GM12891 (cell line): ENCODE results near the gene RSPH10B2.
A peak's percentile ranks its signal among the peaks of the same experiment; 100 is the strongest.
"Not testable (repeated sequence)": the region's sequence is repeated elsewhere in the genome, so short reads cannot be mapped to it uniquely, and the experiment has no call there.

Experiments
- DNase-seq: peaks from one replicate; pipeline ENCODE4 v3.0.0; 2011; ENCODE audit warnings: low spot score; ENCODE audit not compliant: insufficient read length
- FAIRE-seq: peaks from 2 replicates; lab custom pipeline; 2011; peaks lifted over from hg19 to GRCh38; lab: Jason Lieb, UNC
- PAX5 ChIP-seq: IDR thresholded peaks from 2 replicates; pipeline ENCODE4 v1.6.1; 2011; ENCODE audit warnings: low read length, moderate library complexity, mild to moderate bottlenecking; ENCODE audit not compliant: insufficient read depth, severe bottlenecking
- POLR2A ChIP-seq: IDR thresholded peaks from 2 replicates; pipeline ENCODE4 v1.6.1; 2011; ENCODE audit warnings: low read depth, low read length, control low read depth
- POLR2AphosphoS5 ChIP-seq: IDR thresholded peaks from 2 replicates; pipeline ENCODE4 v1.6.1; 2011; ENCODE audit warnings: low read depth, low read length, control low read depth
- POU2F2 ChIP-seq: IDR thresholded peaks from 2 replicates; pipeline ENCODE4 v1.6.1; 2011; ENCODE audit warnings: low read depth, mild to moderate bottlenecking, control low read depth, low read length, moderate library complexity
- SPI1 ChIP-seq: IDR thresholded peaks from 2 replicates; pipeline ENCODE4 v1.6.1; 2011; ENCODE audit warnings: low read depth, low read length, control low read depth
- TAF1 ChIP-seq: IDR thresholded peaks from 2 replicates; pipeline ENCODE4 v1.6.1; 2011; ENCODE audit warnings: low read depth, low read length, control low read depth

The RSPH10B2 gene

DNA sequence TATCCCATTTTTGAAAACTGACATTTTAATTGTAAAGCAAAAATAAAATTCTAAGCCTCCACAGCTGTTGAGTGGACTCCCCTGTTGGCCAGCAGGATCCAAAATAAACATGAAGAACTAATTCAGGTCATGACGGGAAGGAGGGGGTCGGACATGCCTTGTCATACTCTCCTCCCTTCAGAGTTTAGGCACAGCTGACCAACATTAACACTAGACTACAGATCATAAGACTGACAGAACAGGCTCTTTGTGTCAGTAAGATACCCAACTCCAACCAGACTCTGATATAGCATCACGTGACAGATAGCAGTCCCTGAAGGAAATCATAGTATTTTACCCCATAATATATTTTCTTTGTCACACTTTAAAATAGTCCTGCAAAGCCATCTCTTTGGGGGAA, 26.2 kb upstream of the RSPH10B2 start:
- FAIRE-seq (no peak), DNase-seq (no peak)
- TF ChIP-seq POU2F2 (no peak), PAX5 (no peak), POLR2A (no peak), SPI1 (no peak), POLR2AphosphoS5 (no peak), TAF1 (no peak)

DNA sequence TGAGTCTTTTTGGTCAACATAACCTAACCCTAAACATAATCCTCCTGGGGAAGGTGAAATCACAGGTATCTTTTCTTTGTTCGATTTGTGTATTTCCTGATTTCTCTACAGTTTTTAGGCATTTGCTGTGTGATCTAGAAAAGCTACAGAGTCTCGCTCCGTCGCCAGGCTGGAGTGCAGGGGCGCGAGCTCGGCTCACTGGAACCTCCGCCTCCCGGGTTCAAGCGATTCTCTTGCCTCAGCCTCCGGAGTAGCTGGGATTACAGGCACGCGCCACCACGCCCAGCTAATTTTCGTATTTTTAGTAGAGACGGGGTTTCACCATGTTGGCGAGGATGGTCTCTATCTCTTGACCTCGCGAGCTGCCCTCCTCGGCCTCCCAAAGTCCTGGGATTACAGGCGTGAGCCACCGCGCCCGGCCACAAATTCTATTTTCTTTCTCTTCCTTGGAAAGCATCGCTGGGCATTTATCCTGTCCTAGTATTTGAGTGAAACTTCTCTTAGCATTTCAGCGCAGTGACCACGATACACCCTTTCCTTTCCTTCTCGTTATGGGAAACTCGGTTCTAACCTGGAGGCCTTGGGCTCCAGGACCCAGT, 24.9 kb upstream of the RSPH10B2 start:
- FAIRE-seq, DNase-seq: not testable (repeated sequence)

DNA sequence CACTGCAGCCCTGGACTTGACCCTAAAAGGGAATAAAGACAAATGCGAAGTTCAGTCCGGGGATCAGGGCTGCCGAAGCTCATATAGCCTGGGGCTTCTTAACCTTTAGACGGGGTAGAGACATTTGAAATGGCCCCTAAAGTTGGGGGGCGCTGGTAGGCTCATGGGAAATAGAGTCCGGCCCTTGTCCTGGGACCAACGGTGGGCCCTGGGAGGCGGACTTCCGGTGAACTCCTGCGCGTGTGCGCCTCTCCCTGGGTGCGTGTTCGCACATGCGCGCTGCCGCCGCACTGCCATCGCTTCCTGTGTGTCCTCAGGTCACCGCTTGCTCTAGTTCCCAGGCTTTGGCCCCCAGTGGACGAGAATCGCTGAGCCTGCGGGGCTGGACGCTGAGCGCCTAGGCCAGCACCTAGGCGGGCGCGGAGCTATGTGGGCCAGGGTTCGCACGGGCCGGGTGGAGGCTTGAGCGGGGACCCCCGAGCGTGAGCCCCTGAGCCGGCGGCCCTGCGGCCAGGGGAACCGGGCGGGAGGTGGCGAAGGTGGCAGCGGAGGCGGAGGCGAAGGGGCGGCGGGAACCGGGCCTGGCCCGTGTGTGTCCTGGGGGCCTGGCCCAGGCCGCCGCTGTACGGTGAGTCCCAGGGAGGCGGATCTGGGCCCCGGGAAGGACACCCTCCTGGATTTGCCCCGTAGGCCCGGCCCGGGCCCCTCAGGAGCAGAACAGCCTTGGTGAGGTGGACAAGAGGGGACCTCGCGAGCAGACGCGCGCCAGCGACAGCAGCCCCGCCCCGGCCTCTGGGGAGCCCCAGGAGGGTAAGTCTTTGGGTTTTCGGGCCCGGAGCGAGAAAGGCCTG, 24.2 kb upstream of the RSPH10B2 start:
- peak; percentile 83 for DNase-seq
- peak; percentile 59; the same call in 1 of the 2 replicates for TF ChIP-seq TAF1
- no peak for TF ChIP-seq PAX5
- peak; percentile 82 for TF ChIP-seq POLR2AphosphoS5
- peak; percentile 70 for TF ChIP-seq POLR2A
- peak; percentile 96 for FAIRE-seq

DNA sequence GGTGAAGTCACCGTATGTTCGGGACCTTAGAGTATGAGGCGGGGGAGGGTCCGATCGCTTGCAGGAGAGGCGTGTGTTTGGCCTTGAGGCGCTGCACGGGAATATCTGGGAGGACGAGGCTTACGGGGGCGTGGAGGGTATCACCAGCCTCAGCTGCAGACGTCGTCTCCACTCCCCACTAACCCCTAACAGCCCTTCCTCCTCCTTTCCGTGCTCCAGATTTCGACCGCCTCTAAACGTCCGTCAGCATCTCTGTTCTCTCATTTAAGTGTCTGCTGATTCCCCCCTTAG, 23.6 kb upstream of the RSPH10B2 start:
- DNase-seq (no peak), FAIRE-seq (no peak)
- no peak for TF ChIP-seq SPI1
- no peak for TF ChIP-seq POLR2A
- no peak for TF ChIP-seq PAX5
- TF ChIP-seq TAF1: no peak
- no peak for TF ChIP-seq POLR2AphosphoS5
- no peak for TF ChIP-seq POU2F2

DNA sequence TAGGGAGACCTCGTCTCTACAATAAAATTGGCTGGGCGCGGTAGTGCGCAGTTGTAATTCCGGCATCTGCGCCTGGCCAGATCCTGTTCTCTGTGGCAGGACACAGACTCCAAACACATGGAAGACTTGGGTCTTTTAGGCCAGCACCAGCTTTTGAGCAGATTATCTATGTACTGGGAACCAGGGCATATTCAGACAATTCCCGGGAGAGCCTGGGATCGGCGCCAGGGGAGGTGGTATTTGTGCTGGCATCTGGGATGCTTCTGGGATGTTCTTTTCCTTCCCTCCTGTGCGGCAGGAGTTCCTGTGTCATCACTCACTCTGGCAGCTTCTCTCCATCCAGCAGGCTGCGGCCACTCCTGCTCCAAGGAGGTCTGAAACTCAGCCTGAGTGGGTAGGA, 15.5 kb upstream of the RSPH10B2 start:
- DNase-seq, FAIRE-seq: not testable (repeated sequence)

GRCh38 chr7:6744410-6745100, 9.3 kb upstream of the RSPH10B2 start:
- not testable (repeated sequence) for DNase-seq, FAIRE-seq

GRCh38 chr7:6749335-6749734, 4.6 kb upstream of the RSPH10B2 start:
- not testable (repeated sequence) for FAIRE-seq, DNase-seq

DNA sequence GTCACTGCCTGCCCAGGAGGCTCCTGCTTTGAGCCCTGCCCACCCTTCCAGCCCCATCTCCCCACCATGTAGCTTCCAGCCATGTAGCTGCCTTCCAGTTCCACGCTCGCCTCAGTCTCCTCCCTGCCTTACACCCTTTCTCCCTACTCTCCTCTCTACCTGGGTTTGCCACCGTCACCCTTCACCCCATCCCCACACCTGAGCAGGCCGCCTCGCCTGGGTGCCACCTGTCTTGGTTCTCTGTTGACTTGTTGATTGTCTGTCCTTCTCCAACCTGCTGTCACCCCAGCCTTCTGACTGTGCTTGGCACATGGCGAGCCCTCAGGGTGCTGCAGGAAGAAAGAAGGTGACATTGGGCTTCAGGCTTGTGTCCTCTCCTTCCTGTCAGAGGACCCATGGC, 3.7 kb upstream of the RSPH10B2 start:
- DNase-seq, FAIRE-seq: not testable (repeated sequence)

- DNase-seq, FAIRE-seq: not testable (repeated sequence)
These were observed 7.3 kb downstream of the RSPH10B2 start for GRCh38 chr7:6761186-6761585.

DNA sequence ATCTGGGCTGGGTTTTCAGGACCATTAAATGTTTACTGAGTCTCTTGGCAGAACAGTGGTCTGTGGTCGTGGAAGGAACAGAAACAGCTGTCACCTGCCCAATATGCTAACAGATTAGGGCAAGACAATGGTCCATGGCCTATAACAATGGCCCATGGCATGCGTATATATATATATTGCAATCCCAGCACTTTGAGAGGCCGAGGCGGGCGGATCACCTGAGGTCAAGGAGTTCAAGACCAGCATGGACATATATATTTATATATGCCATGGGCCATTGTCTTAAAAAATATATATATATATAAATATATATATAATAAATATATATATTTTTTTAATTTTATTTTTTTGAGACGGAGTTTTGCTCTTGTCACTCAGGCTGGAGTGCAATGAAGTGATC, 27.7 kb downstream of the RSPH10B2 start:
- DNase-seq, FAIRE-seq: not testable (repeated sequence)

GRCh38 chr7:6789353-6789752, 35.5 kb downstream of the RSPH10B2 start:
- DNase-seq, FAIRE-seq: not testable (repeated sequence)

GRCh38 chr7:6792113-6792872, 38.4 kb downstream of the RSPH10B2 start:
- DNase-seq, FAIRE-seq: not testable (repeated sequence)

DNA sequence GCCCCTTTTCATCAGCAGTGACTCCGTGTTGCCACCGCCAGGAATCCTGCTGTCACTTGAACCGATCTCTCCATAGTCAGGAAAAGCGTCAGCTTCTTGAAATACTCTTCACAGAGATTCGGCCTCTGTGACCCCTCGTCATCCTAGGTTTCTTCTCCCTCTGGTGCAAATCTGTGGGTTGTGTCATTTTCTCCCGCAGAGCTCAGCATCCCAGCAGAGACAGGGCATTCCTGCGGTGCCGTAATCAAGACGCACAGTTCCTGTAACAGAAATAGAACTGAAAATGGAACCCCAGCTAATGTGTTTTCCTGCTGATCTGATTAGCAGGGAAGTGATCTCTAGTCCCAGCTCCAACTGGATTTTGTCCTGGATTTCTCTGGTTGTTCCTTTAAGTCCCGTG, 40.4 kb downstream of the RSPH10B2 start:
- not testable (repeated sequence) for DNase-seq, FAIRE-seq

GRCh38 chr7:6797218-6797617, 43.3 kb downstream of the RSPH10B2 start:
- not testable (repeated sequence) for FAIRE-seq, DNase-seq

DNA sequence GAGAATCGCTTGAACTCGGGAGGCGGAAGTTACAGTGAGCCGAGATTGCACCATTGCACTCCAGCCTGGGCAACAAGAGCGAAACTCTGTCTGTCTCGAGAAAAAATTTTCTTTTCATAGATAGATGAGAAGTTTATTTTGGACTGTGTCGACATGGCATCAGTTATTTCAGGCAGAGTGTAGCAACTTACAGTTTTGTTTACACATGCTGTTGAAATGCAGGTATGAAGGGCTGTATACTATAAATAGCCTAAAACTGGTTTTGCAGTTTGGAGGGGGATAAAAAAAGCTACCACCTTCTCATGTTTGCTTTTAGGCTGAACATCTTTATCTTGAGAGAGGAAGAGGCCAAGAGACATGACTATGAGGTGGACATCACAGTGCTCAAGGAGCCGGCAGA, 44.1 kb downstream of the RSPH10B2 start:
- not testable (repeated sequence) for DNase-seq, FAIRE-seq

- not testable (repeated sequence) for DNase-seq, FAIRE-seq
These were observed 46.0 kb downstream of the RSPH10B2 start for GRCh38 chr7:6799887-6800286.

DNA sequence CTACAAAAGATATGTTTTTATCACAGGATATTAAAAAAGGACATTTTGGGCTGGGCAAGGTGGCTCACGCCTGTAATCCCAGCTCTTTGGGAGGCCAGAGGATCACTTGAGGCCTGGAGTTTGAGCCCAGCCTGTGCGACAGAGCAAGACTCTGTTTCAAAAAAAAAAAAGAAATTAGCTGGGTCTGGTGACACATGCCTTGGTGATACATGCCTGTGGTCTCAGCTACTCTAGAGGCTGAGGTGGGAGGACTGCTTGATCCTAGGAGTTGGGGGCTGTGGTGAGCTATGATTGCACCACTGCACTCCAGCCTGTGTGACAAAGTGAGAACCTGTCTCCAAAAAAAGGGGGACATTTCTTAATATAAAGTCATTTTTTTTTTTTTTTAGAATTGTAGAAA, 46.4 kb downstream of the RSPH10B2 start:
- not testable (repeated sequence) for DNase-seq, FAIRE-seq
